Epithelial cell of esophagus (primary cell): Measurements from ENCODE around the gene CDK7.

ENCODE experiments used
- DNase-seq: peaks from one replicate; pipeline ENCODE4 v3.0.0; 2010; ENCODE audit warnings: low read depth
- H3K4me3 ChIP-seq: 2 replicates; pipeline ENCODE4 v1.5.1; 2011; ENCODE audit warnings: mild to moderate bottlenecking, low read length, control low read depth
- TF ChIP-seq, protein P1 (sequence below): IDR thresholded peaks from 2 replicates; pipeline ENCODE4 v1.5.1; 2011; ENCODE audit warnings: low read depth, mild to moderate bottlenecking, low read length, control low read depth, inconsistent platforms; ENCODE audit not compliant: insufficient read depth; ENCODE audit errors: missing control alignments

CDK7 gene

GRCh38 chr5:69288688-69289087 lies 54.0 kb downstream of the CDK7 start:
- no peak overlapping the region for H3K4me3 ChIP-seq
- DNase-seq: no peak
- TF ChIP-seq, protein P1, sequence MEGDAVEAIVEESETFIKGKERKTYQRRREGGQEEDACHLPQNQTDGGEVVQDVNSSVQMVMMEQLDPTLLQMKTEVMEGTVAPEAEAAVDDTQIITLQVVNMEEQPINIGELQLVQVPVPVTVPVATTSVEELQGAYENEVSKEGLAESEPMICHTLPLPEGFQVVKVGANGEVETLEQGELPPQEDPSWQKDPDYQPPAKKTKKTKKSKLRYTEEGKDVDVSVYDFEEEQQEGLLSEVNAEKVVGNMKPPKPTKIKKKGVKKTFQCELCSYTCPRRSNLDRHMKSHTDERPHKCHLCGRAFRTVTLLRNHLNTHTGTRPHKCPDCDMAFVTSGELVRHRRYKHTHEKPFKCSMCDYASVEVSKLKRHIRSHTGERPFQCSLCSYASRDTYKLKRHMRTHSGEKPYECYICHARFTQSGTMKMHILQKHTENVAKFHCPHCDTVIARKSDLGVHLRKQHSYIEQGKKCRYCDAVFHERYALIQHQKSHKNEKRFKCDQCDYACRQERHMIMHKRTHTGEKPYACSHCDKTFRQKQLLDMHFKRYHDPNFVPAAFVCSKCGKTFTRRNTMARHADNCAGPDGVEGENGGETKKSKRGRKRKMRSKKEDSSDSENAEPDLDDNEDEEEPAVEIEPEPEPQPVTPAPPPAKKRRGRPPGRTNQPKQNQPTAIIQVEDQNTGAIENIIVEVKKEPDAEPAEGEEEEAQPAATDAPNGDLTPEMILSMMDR: no peak

GRCh38 chr5:69292306-69292705 lies 57.6 kb downstream of the CDK7 start:
- DNase-seq: no peak
- no peak overlapping the region for H3K4me3 ChIP-seq
- TF ChIP-seq, protein P1: no peak

GRCh38 chr5:69293882-69294281 lies 59.2 kb downstream of the CDK7 start:
- H3K4me3 ChIP-seq: no peak overlapping the region
- no peak for DNase-seq
- TF ChIP-seq, protein P1: no peak

DNA sequence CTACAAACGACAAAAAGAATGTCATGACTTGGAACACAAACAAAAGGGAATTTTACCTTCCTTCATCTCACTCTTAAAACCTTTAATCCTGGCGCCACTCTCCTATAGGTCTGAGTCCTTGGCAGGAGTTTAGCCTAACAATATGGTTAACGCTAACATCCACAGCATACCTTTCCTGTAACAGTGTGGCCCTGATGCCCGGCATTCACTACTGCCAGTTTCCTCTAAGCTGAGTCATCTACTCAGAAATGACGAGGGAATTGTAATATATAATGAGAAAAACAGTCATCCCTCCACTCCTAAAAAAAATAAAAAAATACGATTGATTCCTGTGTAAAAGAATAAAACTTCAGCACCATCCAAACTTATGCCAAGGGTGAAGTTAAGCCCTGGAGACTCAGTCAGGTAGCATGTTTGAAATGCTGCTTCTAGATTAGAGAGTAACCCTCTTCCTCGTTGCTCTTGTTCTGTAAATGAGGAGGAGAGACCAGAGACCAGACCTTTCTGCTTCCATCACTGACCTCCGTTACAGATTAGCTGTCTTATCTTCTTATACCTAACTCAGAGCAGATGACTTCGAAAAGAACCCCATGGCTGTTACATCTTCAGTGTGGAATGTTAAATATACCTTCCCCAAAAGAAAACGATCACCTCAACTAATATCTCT lies 60.5 kb downstream of the CDK7 start:
- peak; percentile 43 for DNase-seq

DNA sequence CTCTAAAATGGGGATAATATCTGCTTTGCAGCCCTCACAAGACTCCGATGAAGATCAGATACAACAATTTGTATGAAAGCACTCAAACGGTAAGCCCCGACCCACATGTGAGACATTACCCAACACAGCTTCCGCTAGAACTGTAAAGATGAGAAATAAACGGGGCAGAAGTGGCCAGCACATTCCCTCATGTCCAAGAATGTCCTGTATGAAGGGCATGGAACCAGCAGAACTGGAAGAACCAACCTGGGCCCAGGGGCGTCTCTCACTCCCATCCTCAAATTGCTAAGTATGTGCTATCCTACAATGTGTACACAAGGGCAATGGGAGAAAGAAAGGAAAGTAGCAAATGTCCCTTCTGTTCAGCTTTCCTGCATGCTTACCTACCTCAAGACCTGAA lies 64.9 kb downstream of the CDK7 start:
- TF ChIP-seq, protein P1: no peak
- H3K4me3 ChIP-seq: no peak overlapping the region
- DNase-seq: no peak

More for the DNA sequence above, 60.5 kb downstream of the CDK7 start:
- H3K4me3 ChIP-seq: no peak overlapping the region
- TF ChIP-seq, protein P1: no peak

DNA sequence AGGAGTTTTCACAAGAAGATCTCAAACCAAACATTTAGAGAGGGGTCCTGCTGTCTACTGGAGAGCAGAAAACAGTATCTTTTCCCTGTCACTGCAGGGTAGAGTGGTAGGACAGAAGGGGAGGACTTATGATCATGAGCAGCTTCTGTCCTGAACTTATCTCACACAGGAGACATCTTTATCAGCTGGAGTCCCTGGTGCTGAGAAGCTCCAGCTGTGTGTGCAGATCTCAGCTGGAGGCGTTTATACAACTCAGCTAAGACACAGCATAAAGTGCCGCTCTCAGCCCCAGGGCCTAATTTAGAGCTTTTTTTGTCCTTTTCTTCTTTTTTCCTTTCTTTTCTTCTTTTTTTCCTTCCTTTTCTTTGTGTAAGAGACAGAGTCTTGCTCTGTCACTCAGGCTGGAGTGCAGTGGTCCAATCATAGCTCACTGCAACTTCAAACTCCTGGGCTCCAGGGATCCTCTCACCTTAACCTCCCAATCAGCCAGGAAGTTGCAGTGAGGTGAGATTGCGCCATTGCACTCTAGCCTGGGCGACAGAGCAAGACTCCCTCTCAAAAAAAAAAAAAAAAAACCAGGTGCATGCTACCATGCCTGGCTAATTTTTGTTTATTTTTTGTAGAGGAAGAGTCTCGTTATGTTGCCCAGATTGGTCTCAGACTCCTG lies 66.0 kb downstream of the CDK7 start:
- TF ChIP-seq, protein P1: no peak
- DNase-seq: no peak

More for the DNA sequence above, 66.0 kb downstream of the CDK7 start:
- H3K4me3 ChIP-seq: no peak overlapping the region
